Effector memory CD8-positive, alpha-beta T cell (primary cell): ENCODE results near the gene VSX2.

Experiments used
- ATAC-seq: fragments of 150-1000 bp; cut with Tn5 transposase; replicated peaks from 2 replicates; pipeline ENCODE4 v1.10.0; 2021; ENCODE audit warnings: mild to moderate bottlenecking, moderate library complexity
- DNase-seq, 3 experiments: peaks; one replicate each; pipeline ENCODE4 v3.0.0; 2021
- H3K27ac Mint-ChIP-seq, 2 donors: one replicate each; pipeline ENCODE4 v1.8.0; 2022; ENCODE audit warnings: mild to moderate bottlenecking in 2 of 2, mixed read lengths in 2 of 2, moderate library complexity in 2 of 2
- H3K27me3 Mint-ChIP-seq, 2 donors: one replicate each; pipeline ENCODE4 v1.8.0; 2022; ENCODE audit warnings: mixed read lengths in 2 of 2
- H3K36me3 Mint-ChIP-seq: one replicate; pipeline ENCODE4 v1.8.0; 2022; ENCODE audit warnings: mild to moderate bottlenecking, moderate library complexity, mixed read lengths; ENCODE audit not compliant: insufficient read depth
- H3K4me1 Mint-ChIP-seq, 2 donors: one replicate each; pipeline ENCODE4 v1.8.0; 2022; ENCODE audit warnings: low read depth in 2 of 2, mixed read lengths in 2 of 2
- H3K4me3 Mint-ChIP-seq, 2 donors: one replicate each; pipeline ENCODE4 v1.8.0; 2022; ENCODE audit warnings: mild to moderate bottlenecking in 2 of 2, mixed read lengths in 2 of 2, moderate library complexity in 2 of 2
- H3K9me3 Mint-ChIP-seq, 2 donors: one replicate each; pipeline ENCODE4 v1.8.0; 2022; ENCODE audit warnings: mixed read lengths in 2 of 2

VSX2 gene

DNA sequence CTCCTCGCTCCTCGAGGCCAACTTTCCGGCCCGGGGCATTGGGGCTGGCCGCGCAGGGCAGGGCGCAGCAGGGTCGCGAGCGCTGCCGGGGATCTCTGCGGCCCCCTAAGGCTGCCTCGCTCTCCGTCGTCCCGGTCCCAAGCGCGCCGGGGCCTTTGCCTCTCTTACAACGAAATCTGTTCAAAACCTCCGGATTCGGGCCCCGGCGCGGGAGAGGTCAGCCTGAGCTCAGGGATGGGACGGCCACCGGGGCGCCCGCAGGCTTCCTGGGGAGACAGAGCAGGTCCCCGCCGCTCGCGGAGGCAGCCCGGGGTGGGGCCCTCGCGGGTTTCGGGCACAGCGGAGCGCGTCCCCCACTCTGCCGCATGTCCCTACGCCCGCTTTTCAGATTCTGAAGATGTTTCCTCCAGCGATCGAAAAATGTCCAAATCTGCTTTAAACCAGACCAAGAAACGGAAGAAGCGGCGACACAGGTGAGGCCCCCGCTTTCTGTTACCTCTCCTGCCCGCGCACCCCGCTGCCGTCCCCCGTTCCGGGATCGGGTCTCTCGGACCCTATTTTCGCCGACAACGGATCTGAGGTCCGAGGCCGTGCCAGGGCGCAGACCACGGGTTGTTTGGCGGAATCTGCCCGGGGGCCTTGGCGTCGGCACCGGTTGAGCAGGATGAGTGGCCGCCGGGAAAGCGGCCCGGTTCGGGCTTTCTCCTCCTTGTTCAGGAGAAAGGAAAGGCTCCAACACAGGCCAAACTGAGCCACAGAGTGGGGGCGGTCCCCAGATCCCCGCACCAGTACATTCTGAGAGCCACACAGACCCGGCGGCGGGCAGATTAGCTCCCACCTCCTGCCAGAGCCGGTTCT, 1.8 kb downstream of the VSX2 start:
- Mint-ChIP-seq H3K4me1 (peaks cover 14 to 17% of the 10 kb centered on the region in 2 donors), H3K27ac (no peak overlapping the region), H3K9me3 (no peaks in the 10 kb centered on the region), H3K4me3 (peak overlapping the region; percentile 69 to 75), H3K36me3 (peaks cover 3% of the 10 kb centered on the region), H3K27me3 (peaks cover 83 to 96% of the 10 kb centered on the region in 2 donors)
- ATAC-seq: peak; percentile 29
- DNase-seq: no peak

DNA sequence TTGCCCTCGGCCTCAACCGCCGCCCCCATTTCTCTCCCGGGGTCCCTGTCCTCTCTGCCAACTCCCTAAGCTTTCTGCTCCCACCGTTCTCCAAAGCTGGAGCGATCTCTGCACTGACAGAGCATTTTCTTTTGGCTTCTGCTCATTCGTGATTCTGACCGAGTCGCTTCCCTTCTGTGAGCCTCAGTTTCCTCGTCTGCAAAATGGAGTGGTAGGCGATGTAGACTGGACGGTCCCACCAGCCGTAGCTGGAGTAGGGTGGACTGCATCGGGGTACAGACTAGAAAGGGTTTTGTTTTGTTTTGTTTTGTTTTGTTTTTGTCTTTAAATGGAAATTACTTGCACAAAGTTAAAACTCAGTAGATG, 2.4 kb downstream of the VSX2 start:
- peak overlapping the region; percentile 69 to 75 for H3K4me3 Mint-ChIP-seq
- DNase-seq: no peak
- H3K4me1 Mint-ChIP-seq: peaks cover 14 to 17% of the 10 kb centered on the region in 2 donors

DNA sequence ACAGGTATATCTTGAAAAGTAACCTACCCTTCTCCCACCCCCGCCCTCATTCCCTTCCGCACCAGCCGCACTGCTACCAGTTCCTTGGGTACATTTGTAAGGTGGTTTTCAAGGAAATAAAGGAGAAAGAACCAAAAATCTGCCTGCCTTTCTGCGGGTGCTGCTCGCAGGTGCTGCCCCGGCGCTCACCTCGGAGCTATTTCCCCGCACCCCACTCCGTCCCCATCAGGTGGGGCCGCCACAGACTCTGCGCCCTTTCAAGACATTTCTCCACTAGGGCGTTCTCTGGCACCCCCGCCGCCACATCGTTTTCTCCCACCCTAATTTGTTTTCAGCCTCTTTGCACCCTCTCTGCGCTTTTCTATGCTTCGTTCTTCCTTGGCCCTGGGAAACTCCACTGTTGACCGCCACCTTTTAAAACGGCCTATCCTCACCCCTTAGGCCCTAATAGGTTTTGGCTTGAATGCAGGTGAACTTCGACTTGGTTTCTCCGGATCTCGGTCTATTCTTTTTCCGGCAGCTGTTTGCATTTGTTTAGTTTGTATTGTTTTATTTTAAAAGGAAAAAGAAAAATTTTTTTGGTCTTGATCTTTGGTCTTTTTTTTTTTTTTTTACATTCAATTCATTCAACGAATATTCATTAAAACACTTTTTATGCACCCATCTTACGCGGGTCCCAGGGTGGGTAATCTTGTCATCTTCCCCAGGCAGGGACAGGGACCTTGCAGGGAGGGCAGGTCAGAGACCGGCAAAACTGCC, 3.0 kb downstream of the VSX2 start:
- ATAC-seq (peak; percentile 22), DNase-seq (no peak)
- Mint-ChIP-seq H3K36me3 (peaks cover 3% of the 10 kb centered on the region), H3K9me3 (no peaks in the 10 kb centered on the region), H3K4me1 (peaks cover 14 to 17% of the 10 kb centered on the region in 2 donors), H3K27ac (no peak overlapping the region), H3K27me3 (peaks cover 93 to 96% of the 10 kb centered on the region in 2 donors), H3K4me3 (peak overlapping the region; percentile 69 to 75)

More for the DNA sequence above, 2.4 kb downstream of the VSX2 start:
- ATAC-seq: no peak
- H3K9me3 Mint-ChIP-seq: no peaks in the 10 kb centered on the region
- H3K27ac Mint-ChIP-seq: no peak overlapping the region
- peaks cover 89 to 96% of the 10 kb centered on the region in 2 donors for H3K27me3 Mint-ChIP-seq
- peaks cover 3% of the 10 kb centered on the region for H3K36me3 Mint-ChIP-seq

- DNase-seq: no peak
- ATAC-seq: no peak
- peaks cover 14 to 17% of the 10 kb centered on the region in 2 donors for H3K4me1 Mint-ChIP-seq
- peaks cover 91 to 96% of the 10 kb centered on the region in 2 donors for H3K27me3 Mint-ChIP-seq
- H3K9me3 Mint-ChIP-seq: no peaks in the 10 kb centered on the region
- peaks cover 3% of the 10 kb centered on the region for H3K36me3 Mint-ChIP-seq
- H3K4me3 Mint-ChIP-seq: peak overlapping the region; percentile 69 to 75
- H3K27ac Mint-ChIP-seq: no peak overlapping the region
Observed at GRCh38 chr14:74242780-74243042, 3.5 kb downstream of the VSX2 start.

GRCh38 chr14:74243051-74243450, 3.8 kb downstream of the VSX2 start:
- H3K9me3 Mint-ChIP-seq: no peaks in the 10 kb centered on the region
- H3K27ac Mint-ChIP-seq: no peak overlapping the region
- H3K4me1 Mint-ChIP-seq: peaks cover 14 to 17% of the 10 kb centered on the region in 2 donors
- peaks cover 88 to 96% of the 10 kb centered on the region in 2 donors for H3K27me3 Mint-ChIP-seq
- H3K4me3 Mint-ChIP-seq: no peak overlapping the region
- peaks cover 3% of the 10 kb centered on the region for H3K36me3 Mint-ChIP-seq
- ATAC-seq (no peak), DNase-seq (no peak)

- no peak overlapping the region for H3K4me3 Mint-ChIP-seq
- ATAC-seq (no peak), DNase-seq (no peak)
- no peak overlapping the region for H3K27ac Mint-ChIP-seq
- peaks cover 3% of the 10 kb centered on the region for H3K36me3 Mint-ChIP-seq
- peaks cover 14 to 17% of the 10 kb centered on the region in 2 donors for H3K4me1 Mint-ChIP-seq
- no peaks in the 10 kb centered on the region for H3K9me3 Mint-ChIP-seq
- peaks cover 84 to 96% of the 10 kb centered on the region in 2 donors for H3K27me3 Mint-ChIP-seq
Observed at GRCh38 chr14:74244115-74244514, 4.9 kb downstream of the VSX2 start.

DNA sequence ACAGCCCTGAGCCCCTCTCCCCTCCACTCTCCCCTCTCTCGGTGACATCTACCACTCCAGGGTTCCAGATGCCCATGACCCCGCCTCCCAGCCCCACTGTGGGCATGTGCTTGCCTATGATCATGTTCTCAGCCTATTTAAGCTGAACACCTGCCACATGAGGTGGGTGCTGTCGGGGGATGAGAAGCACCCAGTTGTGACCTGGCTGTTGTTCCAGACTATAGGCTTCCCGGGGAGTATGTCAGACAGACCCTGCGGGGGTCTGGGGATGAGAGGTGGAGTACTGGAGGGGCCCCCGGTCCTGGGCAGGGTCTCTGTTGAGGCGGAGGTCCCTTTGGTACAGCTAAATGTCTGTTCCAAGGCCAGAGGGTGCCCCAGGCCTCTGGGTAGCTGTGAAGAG, 6.0 kb downstream of the VSX2 start:
- Mint-ChIP-seq H3K27me3 (peaks cover 81 to 98% of the 10 kb centered on the region in 2 donors), H3K36me3 (peaks cover 3% of the 10 kb centered on the region), H3K9me3 (no peaks in the 10 kb centered on the region), H3K4me1 (peaks cover 12 to 15% of the 10 kb centered on the region in 2 donors), H3K4me3 (no peak overlapping the region), H3K27ac (no peak overlapping the region)
- no peak for DNase-seq
- ATAC-seq: no peak

- DNase-seq: no peak
- Mint-ChIP-seq H3K4me1 (peaks cover 9 to 10% of the 10 kb centered on the region in 2 donors), H3K27me3 (peaks cover 77 to 98% of the 10 kb centered on the region in 2 donors), H3K4me3 (no peak overlapping the region), H3K36me3 (peaks cover 3% of the 10 kb centered on the region), H3K9me3 (no peaks in the 10 kb centered on the region), H3K27ac (no peak overlapping the region)
- no peak for ATAC-seq
Observed at GRCh38 chr14:74246542-74246941, 7.3 kb downstream of the VSX2 start.

DNA sequence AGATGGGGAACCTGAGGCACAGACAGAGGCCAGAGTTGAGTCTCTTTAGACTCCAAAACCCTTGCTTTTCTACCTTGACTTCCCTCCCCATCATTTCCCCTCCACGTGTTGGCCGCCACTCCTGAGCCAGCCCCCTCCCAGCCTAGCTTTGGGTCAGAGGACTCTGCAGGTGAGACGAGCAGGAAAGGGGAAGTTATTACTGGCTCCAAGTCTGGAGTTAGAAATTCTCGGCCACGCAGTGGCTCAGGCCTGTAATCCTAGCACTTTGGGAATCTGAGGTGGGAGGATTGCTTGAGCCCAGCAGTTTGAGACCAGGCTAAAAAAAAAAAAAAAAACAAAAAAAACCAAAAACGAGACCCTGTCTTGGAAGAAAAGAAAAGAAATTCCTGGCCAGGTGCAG, 8.8 kb downstream of the VSX2 start:
- ATAC-seq (no peak), DNase-seq (no peak)
- Mint-ChIP-seq H3K4me3 (no peak overlapping the region), H3K27ac (peak overlapping the region in 1 of 2 donors; percentile 51), H3K4me1 (peaks cover 6% of the 10 kb centered on the region in 2 donors), H3K36me3 (peaks cover 3% of the 10 kb centered on the region), H3K9me3 (no peaks in the 10 kb centered on the region), H3K27me3 (peaks cover 65 to 94% of the 10 kb centered on the region in 2 donors)

- DNase-seq (no peak), ATAC-seq (no peak)
- peaks cover 6% of the 10 kb centered on the region in 2 donors for H3K4me1 Mint-ChIP-seq
- H3K9me3 Mint-ChIP-seq: no peaks in the 10 kb centered on the region
- H3K27me3 Mint-ChIP-seq: peaks cover 49 to 88% of the 10 kb centered on the region in 2 donors
- H3K4me3 Mint-ChIP-seq: no peak overlapping the region
- H3K27ac Mint-ChIP-seq: no peak overlapping the region
- H3K36me3 Mint-ChIP-seq: no peaks in the 10 kb centered on the region
Observed at GRCh38 chr14:74249433-74250375, 10.5 kb downstream of the VSX2 start.

GRCh38 chr14:74255281-74255680, 16.0 kb downstream of the VSX2 start:
- DNase-seq (no peak), ATAC-seq (no peak)
- Mint-ChIP-seq H3K27me3 (peaks cover 12 to 34% of the 10 kb centered on the region in 2 donors), H3K9me3 (no peaks in the 10 kb centered on the region), H3K27ac (no peak overlapping the region), H3K4me1 (peaks cover 6% of the 10 kb centered on the region in 2 donors), H3K4me3 (no peak overlapping the region), H3K36me3 (peaks cover 6% of the 10 kb centered on the region)

DNA sequence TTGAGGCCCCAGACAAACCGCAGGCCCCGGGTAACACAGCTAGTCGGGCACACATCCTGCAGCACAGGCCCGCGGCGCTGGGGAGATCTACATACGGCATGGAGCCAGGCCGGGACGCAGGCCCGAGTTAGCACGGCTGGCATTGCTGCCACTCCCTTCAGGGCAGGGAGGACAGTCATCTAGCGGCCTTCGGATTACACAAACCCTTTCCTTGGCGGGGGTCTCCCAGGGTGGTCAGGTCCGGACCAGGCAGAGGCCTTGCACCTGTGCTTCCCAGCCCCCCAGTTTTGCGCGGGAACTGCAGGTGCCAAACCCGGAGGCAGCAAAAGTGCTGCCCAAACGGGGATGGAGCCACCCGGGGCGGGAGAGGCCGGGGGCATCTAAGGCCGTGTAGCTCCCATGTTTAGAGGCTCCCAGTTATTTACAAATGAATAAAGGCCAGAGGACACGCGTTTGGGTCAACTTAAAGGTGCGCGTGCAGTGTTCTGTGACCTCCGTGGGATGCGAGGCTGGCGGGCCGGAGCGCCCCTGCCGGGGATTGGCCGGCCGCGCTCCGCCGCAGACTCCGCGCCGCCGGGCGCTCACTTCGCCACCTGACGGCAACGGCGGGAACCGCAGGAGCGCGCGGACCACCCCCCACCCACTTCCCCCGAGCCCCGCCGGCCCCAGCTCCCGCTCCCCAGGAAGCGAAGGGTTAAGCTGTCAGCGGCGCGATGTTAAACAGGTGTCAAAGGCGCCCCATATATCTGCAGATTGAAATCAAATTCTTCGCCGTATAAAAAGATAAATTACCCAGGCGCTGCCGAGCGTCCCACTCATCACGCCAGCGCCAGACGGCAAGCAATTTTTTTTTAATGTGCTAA, 18.1 kb downstream of the VSX2 start:
- Mint-ChIP-seq H3K36me3 (peaks cover 6% of the 10 kb centered on the region), H3K4me1 (no peaks in the 10 kb centered on the region), H3K27me3 (peaks cover 0 to 14% of the 10 kb centered on the region in 2 donors), H3K4me3 (peak overlapping the region; percentile 78 to 79), H3K27ac (no peak overlapping the region), H3K9me3 (no peaks in the 10 kb centered on the region)
- ATAC-seq (peak; percentile 91), DNase-seq (peak; percentile 45 to 63 (median 61))
